Caco-2 (cell line): Measurements from ENCODE around the gene RFNG. TPM values are rescaled to one million over a fixed set of nuclear protein-coding genes. Genes with fewer than 3 reads are reported as not detected.

ENCODE experiments used
- BruUV-seq: library from RNA; stranded (reverse); fragments of 400-500 nt; replicated peaks from 2 replicates; lab custom pipeline; 2021; lab: Mats Ljungman, UMichigan
- CTCF ChIA-PET: fragments of 300-600 bp; sonication (Branson Sonifier 250); formaldehyde crosslinking; loops from one replicate; lab custom pipeline; 2022; ENCODE audit warnings: antibody characterized with exemption; lab: Charles Lee
- POLR2A ChIA-PET: fragments of 300-600 bp; sonication (Branson Sonifier 250); formaldehyde crosslinking; loops from one replicate; lab custom pipeline; 2022; ENCODE audit warnings: antibody characterized with exemption; lab: Charles Lee
- DNase-seq, 2 experiments: peaks; one replicate each; pipeline versions ENCODE4 v3.0.0 to v3.0.0-alpha.2; 2020 to 2022
- H3K27me3 ChIP-seq: replicated peaks from 2 replicates; pipeline ENCODE4 v1.6.0; 2011; ENCODE audit warnings: low read length; ENCODE audit not compliant: control insufficient read depth, insufficient read depth
- H3K36me3 ChIP-seq: 2 replicates; pipeline ENCODE4 v1.5.1; 2011; ENCODE audit warnings: low read length; ENCODE audit not compliant: control insufficient read depth, insufficient read depth
- H3K4me1 ChIP-seq: fragments of 250-450 bp; sonication (Bioruptor Pico); 2 replicates; pipeline ENCODE4 v1.5.1; 2020; ENCODE audit warnings: mild to moderate bottlenecking
- H3K4me3 ChIP-seq: 2 replicates; pipeline ENCODE4 v1.5.1; 2011; ENCODE audit warnings: low read depth, mild to moderate bottlenecking, control low read depth, low read length
- H3K9me3 ChIP-seq: fragments of 250-450 bp; sonication (Bioruptor Pico); 2 replicates; pipeline ENCODE4 v1.5.1; 2020; ENCODE audit warnings: mild to moderate bottlenecking, moderate library complexity
- H3K27ac Mint-ChIP-seq: one replicate; pipeline ENCODE4 v1.8.0; 2022; ENCODE audit warnings: mixed read lengths; ENCODE audit not compliant: unreplicated experiment
- H3K27me3 Mint-ChIP-seq: one replicate; pipeline ENCODE4 v1.8.0; 2022; ENCODE audit warnings: mixed read lengths; ENCODE audit not compliant: insufficient read depth, unreplicated experiment
- H3K36me3 Mint-ChIP-seq: one replicate; pipeline ENCODE4 v1.8.0; 2022; ENCODE audit warnings: mild to moderate bottlenecking, mixed read lengths; ENCODE audit not compliant: insufficient read depth, unreplicated experiment
- H3K4me1 Mint-ChIP-seq: one replicate; pipeline ENCODE4 v1.8.0; 2022; ENCODE audit warnings: low read depth, mixed read lengths; ENCODE audit not compliant: unreplicated experiment
- H3K4me3 Mint-ChIP-seq: one replicate; pipeline ENCODE4 v1.8.0; 2022; ENCODE audit warnings: mild to moderate bottlenecking, moderate library complexity, mixed read lengths; ENCODE audit not compliant: unreplicated experiment
- H3K9me3 Mint-ChIP-seq: one replicate; pipeline ENCODE4 v1.8.0; 2022; ENCODE audit warnings: mixed read lengths; ENCODE audit not compliant: unreplicated experiment
- intact Hi-C: fragments of 100-400 bp; cut with micrococcal nuclease; formaldehyde crosslinking; loops from one replicate; pipeline ENCODE4 v1.10.0; 2022; ENCODE audit not compliant: unreplicated experiment
- total RNA-seq: library from RNA; stranded (reverse); gene quantifications from 2 replicates; pipeline ENCODE4 v1.2.3, GENCODE V29; 2022
- TF ChIP-seq, protein P1 (sequence below), 2 experiments: fragments of 200-600 bp in 1 of 2; IDR thresholded peaks; 1 replicate in 1 of 2; 2 replicates in 1 of 2; pipeline versions ENCODE4 v1.5.1 to v1.8.0; 2011 to 2022; ENCODE audit warnings: antibody characterized with exemption in 1 of 2, control low read depth in 1 of 2, inconsistent platforms in 1 of 2, low read depth in 1 of 2, low read length in 1 of 2, mild to moderate bottlenecking in 1 of 2, moderate library complexity in 1 of 2; ENCODE audit not compliant: insufficient read depth in 1 of 2, severe bottlenecking in 1 of 2, unreplicated experiment in 1 of 2

The RFNG gene
- total RNA-seq, 1 experiment from 2014 or later = 35.5 TPM

DNA sequence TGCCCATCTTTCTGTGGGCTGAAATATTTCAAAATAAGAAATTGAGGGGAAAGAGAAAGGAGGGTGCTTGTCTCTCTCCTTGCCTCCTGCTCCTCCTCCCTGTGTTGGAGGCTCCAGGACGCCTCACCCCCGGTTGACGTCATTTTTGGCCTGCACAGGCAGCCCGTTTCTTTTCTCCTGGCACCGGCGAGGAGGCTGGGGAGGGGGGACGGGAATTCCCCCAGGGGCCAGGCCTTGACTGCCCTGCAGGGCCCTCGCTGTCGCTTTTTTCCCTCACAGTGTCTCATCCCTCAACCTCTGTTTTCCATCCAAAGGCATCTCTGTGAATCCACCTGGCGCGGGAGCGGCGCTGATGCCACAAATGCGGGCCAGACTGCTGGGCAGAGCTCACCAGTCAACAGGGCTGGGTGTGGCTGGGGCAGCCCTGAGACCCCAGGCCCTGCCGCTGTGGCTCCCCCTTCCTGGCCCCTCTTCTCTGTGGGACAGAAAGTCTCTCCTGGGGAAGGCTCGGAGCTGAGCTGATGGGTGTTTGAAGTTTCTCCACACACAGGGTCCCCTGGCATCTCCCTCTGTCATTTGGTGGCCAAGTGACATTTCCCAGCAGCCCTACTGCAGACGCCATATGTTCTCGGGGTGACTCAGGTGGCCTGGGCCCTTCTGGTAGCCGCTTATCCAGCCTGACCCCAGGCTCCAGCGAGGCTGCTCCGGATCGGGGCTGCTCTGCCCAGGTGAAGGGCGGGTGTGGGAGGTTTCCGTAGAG is 45.0 kb downstream of the RFNG start:
- Histone ChIP-seq H3K4me1 (peaks cover 19% of the 10 kb centered on the region), H3K9me3 (no peaks in the 10 kb centered on the region), H3K36me3 (no peaks in the 10 kb centered on the region; the same call in 1 of the 2 replicates), H3K27me3 (no peaks in the 10 kb centered on the region), H3K4me3 (no peak overlapping the region)
- H3K4me3 Mint-ChIP-seq = no peak overlapping the region
- H3K9me3 Mint-ChIP-seq = no peaks in the 10 kb centered on the region
- H3K27me3 Mint-ChIP-seq = no peaks in the 10 kb centered on the region
- ChIA-PET POLR2A (no interaction called here), CTCF (no interaction called here)
- H3K27ac Mint-ChIP-seq = no peak overlapping the region
- no TSS peak for BruUV-seq
- TF ChIP-seq, protein P1, sequence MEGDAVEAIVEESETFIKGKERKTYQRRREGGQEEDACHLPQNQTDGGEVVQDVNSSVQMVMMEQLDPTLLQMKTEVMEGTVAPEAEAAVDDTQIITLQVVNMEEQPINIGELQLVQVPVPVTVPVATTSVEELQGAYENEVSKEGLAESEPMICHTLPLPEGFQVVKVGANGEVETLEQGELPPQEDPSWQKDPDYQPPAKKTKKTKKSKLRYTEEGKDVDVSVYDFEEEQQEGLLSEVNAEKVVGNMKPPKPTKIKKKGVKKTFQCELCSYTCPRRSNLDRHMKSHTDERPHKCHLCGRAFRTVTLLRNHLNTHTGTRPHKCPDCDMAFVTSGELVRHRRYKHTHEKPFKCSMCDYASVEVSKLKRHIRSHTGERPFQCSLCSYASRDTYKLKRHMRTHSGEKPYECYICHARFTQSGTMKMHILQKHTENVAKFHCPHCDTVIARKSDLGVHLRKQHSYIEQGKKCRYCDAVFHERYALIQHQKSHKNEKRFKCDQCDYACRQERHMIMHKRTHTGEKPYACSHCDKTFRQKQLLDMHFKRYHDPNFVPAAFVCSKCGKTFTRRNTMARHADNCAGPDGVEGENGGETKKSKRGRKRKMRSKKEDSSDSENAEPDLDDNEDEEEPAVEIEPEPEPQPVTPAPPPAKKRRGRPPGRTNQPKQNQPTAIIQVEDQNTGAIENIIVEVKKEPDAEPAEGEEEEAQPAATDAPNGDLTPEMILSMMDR (IDR thresholded peaks at IDR 0.05; ENCODE audit: insufficient read depth in 1 of 2, low read depth in 1 of 2, low read length in 1 of 2, severe bottlenecking in 1 of 2, unreplicated experiment in 1 of 2) = no peak
- H3K36me3 Mint-ChIP-seq = peaks cover 17% of the 10 kb centered on the region
- intact Hi-C loops = no loop called here
- no peak for DNase-seq
- no peaks in the 10 kb centered on the region for H3K4me1 Mint-ChIP-seq

DNA sequence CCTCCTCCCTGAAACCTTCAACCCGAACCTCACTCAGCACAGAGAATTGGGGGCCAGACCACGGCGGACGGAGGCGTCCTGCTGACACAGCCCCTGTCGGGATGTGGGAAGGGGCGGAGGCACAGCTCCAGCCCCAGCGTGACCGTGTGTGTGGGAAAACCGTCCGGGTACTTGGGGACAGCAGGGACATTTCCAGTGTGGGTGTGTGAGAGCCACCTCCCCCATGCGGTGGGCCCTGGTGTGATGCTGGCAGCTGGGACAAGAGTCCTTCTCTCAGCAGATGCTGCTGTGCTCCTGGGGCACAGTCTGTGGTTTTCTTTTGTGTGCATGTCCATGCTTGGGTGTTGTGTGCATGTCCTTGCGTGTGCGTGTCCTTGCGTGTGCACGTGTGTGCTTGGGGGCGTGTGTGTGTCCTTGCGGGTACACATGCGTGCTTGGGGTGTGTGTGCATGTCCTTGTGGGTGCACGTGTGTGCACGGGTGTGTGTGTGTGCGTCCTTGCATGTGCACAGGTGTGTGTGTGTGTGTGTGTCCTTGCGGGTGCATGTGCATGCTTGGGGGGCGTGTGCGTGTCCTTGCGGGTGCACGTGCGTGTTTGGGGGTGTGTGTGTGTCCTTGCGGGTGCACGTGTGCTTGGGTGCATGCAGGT is 45.8 kb downstream of the RFNG start:
- Histone ChIP-seq H3K4me3 (no peak overlapping the region), H3K4me1 (peaks cover 19% of the 10 kb centered on the region), H3K36me3 (no peaks in the 10 kb centered on the region; the same call in 1 of the 2 replicates), H3K27me3 (no peaks in the 10 kb centered on the region), H3K9me3 (no peaks in the 10 kb centered on the region)
- TF ChIP-seq, protein P1 (IDR thresholded peaks at IDR 0.05; ENCODE audit: insufficient read depth in 1 of 2, low read depth in 1 of 2, low read length in 1 of 2, severe bottlenecking in 1 of 2, unreplicated experiment in 1 of 2) = no peak
- BruUV-seq = no TSS peak
- DNase-seq = no peak
- no peak overlapping the region for H3K27ac Mint-ChIP-seq
- CTCF ChIA-PET = interaction anchor here (0.5 kb wide), 1 partner anchor 162 kb away, joined by 3 read pairs; no protein-coding TSS in a partner anchor
- H3K9me3 Mint-ChIP-seq = no peaks in the 10 kb centered on the region
- H3K36me3 Mint-ChIP-seq = peaks cover 16% of the 10 kb centered on the region
- POLR2A ChIA-PET = no interaction called here
- intact Hi-C loops = no loop called here
- H3K27me3 Mint-ChIP-seq = no peaks in the 10 kb centered on the region
- H3K4me3 Mint-ChIP-seq = no peak overlapping the region
- no peaks in the 10 kb centered on the region for H3K4me1 Mint-ChIP-seq

DNA sequence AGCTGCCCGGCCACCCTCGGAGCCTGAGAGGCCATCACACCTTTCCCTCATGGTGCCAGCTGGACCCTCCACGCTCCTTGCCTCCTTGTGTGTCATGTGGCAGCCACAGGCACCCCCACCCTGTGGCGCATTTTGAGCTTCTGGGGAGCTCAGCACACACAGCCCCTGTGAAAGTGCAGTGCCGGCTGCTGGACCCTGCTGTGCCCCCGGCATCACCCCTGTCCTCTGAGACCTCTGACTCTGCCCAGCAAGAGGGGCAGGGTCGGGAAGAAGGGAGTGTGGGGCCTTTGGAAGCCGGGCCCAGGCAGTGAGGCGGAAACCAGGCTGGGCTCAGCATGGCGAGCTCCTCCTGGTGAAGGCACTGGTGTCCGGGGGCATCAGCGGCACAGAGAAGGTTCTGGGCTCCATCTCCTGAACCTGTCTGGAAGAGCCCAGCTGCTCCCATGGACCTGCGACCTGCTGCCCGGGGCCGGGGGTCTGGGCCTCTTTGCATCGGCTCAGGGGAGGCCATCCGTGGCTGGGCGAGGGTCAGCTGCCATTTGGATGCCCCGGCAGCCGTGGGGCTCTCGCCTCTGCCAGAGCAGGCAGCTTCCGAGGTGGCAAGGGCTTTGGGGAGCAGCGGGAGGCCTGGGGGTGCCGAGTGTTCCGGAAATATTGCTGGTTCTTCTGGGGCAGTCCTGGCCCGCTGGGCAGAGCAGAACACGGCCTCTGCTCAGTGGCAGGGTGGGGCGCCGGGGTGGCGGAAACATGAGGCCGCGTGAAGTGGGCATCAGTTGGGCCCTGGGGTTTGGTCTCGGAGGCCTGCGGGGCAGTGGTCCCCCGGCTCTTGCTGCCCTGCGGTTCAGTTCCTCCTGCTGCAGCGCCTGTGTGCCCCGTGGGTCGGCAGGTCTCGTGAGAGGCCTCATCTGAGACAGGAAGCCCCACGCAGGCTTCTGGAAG is 46.8 kb downstream of the RFNG start:
- ChIA-PET POLR2A (no interaction called here), CTCF (interaction anchor here (1.9 kb wide), 1 partner anchor 15 kb away, joined by 9 read pairs; no protein-coding TSS in a partner anchor)
- Mint-ChIP-seq H3K4me1 (no peaks in the 10 kb centered on the region), H3K4me3 (no peak overlapping the region), H3K36me3 (peaks cover 17% of the 10 kb centered on the region), H3K27ac (no peak overlapping the region), H3K9me3 (no peaks in the 10 kb centered on the region), H3K27me3 (no peaks in the 10 kb centered on the region)
- BruUV-seq = no TSS peak
- Histone ChIP-seq H3K36me3 (no peaks in the 10 kb centered on the region; the same call in 1 of the 2 replicates), H3K4me3 (no peak overlapping the region), H3K4me1 (peaks cover 19% of the 10 kb centered on the region), H3K9me3 (no peaks in the 10 kb centered on the region), H3K27me3 (no peaks in the 10 kb centered on the region)
- TF ChIP-seq, protein P1 (IDR thresholded peaks at IDR 0.05; ENCODE audit: insufficient read depth in 1 of 2, low read depth in 1 of 2, low read length in 1 of 2, severe bottlenecking in 1 of 2, unreplicated experiment in 1 of 2) = no peak
- intact Hi-C loops = no loop called here
- no peak for DNase-seq
